Measurements from ENCODE around the gene SCRT2. TPM values are rescaled to one million over a fixed set of nuclear protein-coding genes. Genes with fewer than 3 reads are reported as not detected.
A peak's percentile ranks its signal among the peaks of the same experiment; 100 is the strongest.

Gene SCRT2
- total RNA-seq, 1 experiment from 2014 or later, result not detected

- ChIA-PET CTCF (interaction anchor here (3.1 kb wide), 1 partner anchor 27 kb away, joined by 15 read pairs; no protein-coding TSS in a partner anchor), POLR2A (interaction anchor here (0.8 kb wide), 1 partner anchor 226 kb away, joined by 3 read pairs; no protein-coding TSS in a partner anchor)
- peak overlapping the region; percentile 69 for H3K27ac Mint-ChIP-seq (ENCODE audit: unreplicated experiment)
- peaks cover 14% of the 10 kb centered on the region for H3K9me3 Mint-ChIP-seq (ENCODE audit: unreplicated experiment)
- BruUV-seq (replicated peaks), result no TSS peak
- Histone ChIP-seq H3K4me3 (ENCODE audit: low read depth, low read length) (no peak overlapping the region), H3K4me1 (peaks cover 13% of the 10 kb centered on the region), H3K36me3 (ENCODE audit: control insufficient read depth, insufficient read depth, low read length) (no peaks in the 10 kb centered on the region), H3K9me3 (peaks cover 10% of the 10 kb centered on the region), H3K27me3 (replicated peaks; ENCODE audit: control insufficient read depth, insufficient read depth, low read length) (no peaks in the 10 kb centered on the region)
- no peak for TF ChIP-seq CTCF (IDR thresholded peaks at IDR 0.05; ENCODE audit: insufficient read depth in 1 of 2, low read depth in 1 of 2, low read length in 1 of 2, severe bottlenecking in 1 of 2, unreplicated experiment in 1 of 2)
- intact Hi-C loops (cut with micrococcal nuclease; ENCODE audit: unreplicated experiment), result no loop called here
- H3K27me3 Mint-ChIP-seq (ENCODE audit: insufficient read depth, unreplicated experiment), result no peaks in the 10 kb centered on the region
- no peak overlapping the region for H3K4me3 Mint-ChIP-seq (ENCODE audit: unreplicated experiment)
- peaks cover 6% of the 10 kb centered on the region for H3K36me3 Mint-ChIP-seq (ENCODE audit: insufficient read depth, unreplicated experiment)
- DNase-seq, result no peak
- peaks cover 32% of the 10 kb centered on the region for H3K4me1 Mint-ChIP-seq (ENCODE audit: low read depth, unreplicated experiment)
Observed at GRCh38 chr20:617934-618690, 57.5 kb downstream of the SCRT2 start.

- H3K27me3 ChIP-seq (replicated peaks; ENCODE audit: control insufficient read depth, insufficient read depth, low read length), result no peaks in the 10 kb centered on the region
- no peak for TF ChIP-seq CTCF (IDR thresholded peaks at IDR 0.05; ENCODE audit: insufficient read depth in 1 of 2, low read depth in 1 of 2, low read length in 1 of 2, severe bottlenecking in 1 of 2, unreplicated experiment in 1 of 2)
- no peaks in the 10 kb centered on the region for H3K27me3 Mint-ChIP-seq (ENCODE audit: insufficient read depth, unreplicated experiment)
- ChIA-PET CTCF (interaction anchor here (0.6 kb wide), 1 partner anchor 116 kb away, joined by 3 read pairs; no protein-coding TSS in a partner anchor), POLR2A (no interaction called here)
- H3K36me3 ChIP-seq (ENCODE audit: control insufficient read depth, insufficient read depth, low read length), result no peaks in the 10 kb centered on the region
- H3K4me3 ChIP-seq (ENCODE audit: low read depth, low read length), result no peak overlapping the region
- intact Hi-C loops (cut with micrococcal nuclease; ENCODE audit: unreplicated experiment), result no loop called here
- peaks cover 6% of the 10 kb centered on the region for H3K36me3 Mint-ChIP-seq (ENCODE audit: insufficient read depth, unreplicated experiment)
- DNase-seq, result no peak
- H3K4me1 Mint-ChIP-seq (ENCODE audit: low read depth, unreplicated experiment), result peaks cover 30% of the 10 kb centered on the region
- peaks cover 13% of the 10 kb centered on the region for H3K4me1 ChIP-seq
- no peak overlapping the region for H3K27ac Mint-ChIP-seq (ENCODE audit: unreplicated experiment)
- peaks cover 14% of the 10 kb centered on the region for H3K9me3 Mint-ChIP-seq (ENCODE audit: unreplicated experiment)
- no peak overlapping the region for H3K4me3 Mint-ChIP-seq (ENCODE audit: unreplicated experiment)
- peaks cover 10% of the 10 kb centered on the region for H3K9me3 ChIP-seq
- no TSS peak for BruUV-seq (replicated peaks)
Observed at GRCh38 chr20:615514-615913, 60.1 kb downstream of the SCRT2 start.

GRCh38 chr20:611843-612185 is 63.8 kb downstream of the SCRT2 start:
- H3K27me3 Mint-ChIP-seq (ENCODE audit: insufficient read depth, unreplicated experiment), result no peaks in the 10 kb centered on the region
- peaks cover 11% of the 10 kb centered on the region for H3K4me1 Mint-ChIP-seq (ENCODE audit: low read depth, unreplicated experiment)
- no peak overlapping the region for H3K4me3 ChIP-seq (ENCODE audit: low read depth, low read length)
- DNase-seq, result no peak
- H3K27me3 ChIP-seq (replicated peaks; ENCODE audit: control insufficient read depth, insufficient read depth, low read length), result no peaks in the 10 kb centered on the region
- no peaks in the 10 kb centered on the region for H3K9me3 Mint-ChIP-seq (ENCODE audit: unreplicated experiment)
- no peak overlapping the region for H3K4me3 Mint-ChIP-seq (ENCODE audit: unreplicated experiment)
- POLR2A ChIA-PET, result no interaction called here
- H3K27ac Mint-ChIP-seq (ENCODE audit: unreplicated experiment), result no peak overlapping the region
- no peaks in the 10 kb centered on the region for H3K9me3 ChIP-seq
- intact Hi-C loops (cut with micrococcal nuclease; ENCODE audit: unreplicated experiment), result no loop called here
- H3K36me3 Mint-ChIP-seq (ENCODE audit: insufficient read depth, unreplicated experiment), result no peaks in the 10 kb centered on the region
- H3K36me3 ChIP-seq (ENCODE audit: control insufficient read depth, insufficient read depth, low read length), result no peaks in the 10 kb centered on the region
- no TSS peak for BruUV-seq (replicated peaks)
- no peak for TF ChIP-seq CTCF (IDR thresholded peaks at IDR 0.05; ENCODE audit: insufficient read depth in 1 of 2, low read depth in 1 of 2, low read length in 1 of 2, severe bottlenecking in 1 of 2, unreplicated experiment in 1 of 2)
- CTCF ChIA-PET, result no interaction called here
- H3K4me1 ChIP-seq, result no peaks in the 10 kb centered on the region

Other genes starting within 250 kb of the SCRT2 start
- 30.0 and 35.8 TPM in 2 replicates for gene TBC1D20, start 213.3 kb downstream of the SCRT2 start, total RNA-seq (2022)
- 188 and 205 TPM in 2 replicates for gene CSNK2A1, start 132.0 kb downstream of the SCRT2 start, total RNA-seq (2022)
- not detected in 2 replicates for gene TCF15, start 65.5 kb downstream of the SCRT2 start, total RNA-seq (2022)
- 32.5 and 33.7 TPM in 2 replicates for gene SRXN1, start 22.6 kb downstream of the SCRT2 start, total RNA-seq (2022)
- 0.50 and 0.56 TPM in 2 replicates for gene SLC52A3, start 92.7 kb upstream of the SCRT2 start, total RNA-seq (2022)
- 13.8 and 18.4 TPM in 2 replicates for gene FAM110A, start 157.9 kb upstream of the SCRT2 start, total RNA-seq (2022)
- gene ANGPT4, start 240.5 kb upstream of the SCRT2 start, total RNA-seq (2022), result not detected in 2 replicates

Measured in Caco-2 (cell line).